Measurements from ENCODE around the gene TBC1D14.

The TBC1D14 gene

GRCh38 chr4:6875431-6875831, 34.2 kb upstream of the TBC1D14 start:
- no peak for TF ChIP-seq CTCF (conservative IDR thresholded peaks at IDR 0.05)
- H3K27ac ChIP-seq = no peak overlapping the region

DNA sequence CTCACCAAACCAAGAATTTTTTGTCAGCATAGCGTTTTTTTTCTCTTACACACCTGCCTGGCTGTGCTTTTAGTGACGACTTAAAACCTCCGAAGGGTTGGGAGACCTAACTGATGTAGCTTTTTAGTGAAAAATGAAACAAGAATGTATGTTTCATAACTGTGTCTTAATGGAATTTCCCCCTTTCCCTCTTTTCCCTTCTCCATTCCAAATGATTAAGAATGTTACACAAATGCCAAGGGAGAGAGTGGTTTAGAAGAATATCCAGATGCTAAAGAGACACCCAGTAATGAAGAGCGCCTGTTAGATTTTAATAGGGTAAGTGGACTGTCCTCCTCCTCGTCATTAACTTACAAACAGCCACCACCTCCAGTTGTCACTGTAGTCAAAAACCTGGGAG, 33.2 kb upstream of the TBC1D14 start:
- TF ChIP-seq CTCF (conservative IDR thresholded peaks at IDR 0.05) = no peak
- no peak overlapping the region for H3K27ac ChIP-seq

DNA sequence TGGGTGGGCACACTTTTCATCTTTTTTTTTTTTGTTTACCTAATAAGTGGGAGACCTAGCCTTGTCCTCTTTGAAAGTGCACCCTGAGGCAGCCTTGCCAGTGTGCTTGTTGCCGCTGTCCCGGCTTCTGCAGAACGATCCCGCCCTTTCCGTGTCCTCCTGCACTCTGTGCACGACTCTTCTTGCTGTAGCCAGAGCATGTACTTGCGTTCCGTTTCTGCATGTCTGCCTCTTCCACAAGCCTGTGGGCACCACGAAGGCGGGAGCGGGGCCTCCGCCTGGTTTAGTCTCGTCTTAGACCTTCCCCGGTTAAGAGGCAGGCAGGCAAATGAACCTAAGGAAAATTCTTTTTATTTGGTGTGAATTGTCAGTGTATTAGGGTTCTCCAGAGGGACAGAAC, 32.6 kb upstream of the TBC1D14 start:
- no peak overlapping the region for H3K27ac ChIP-seq
- TF ChIP-seq CTCF (conservative IDR thresholded peaks at IDR 0.05) = no peak

DNA sequence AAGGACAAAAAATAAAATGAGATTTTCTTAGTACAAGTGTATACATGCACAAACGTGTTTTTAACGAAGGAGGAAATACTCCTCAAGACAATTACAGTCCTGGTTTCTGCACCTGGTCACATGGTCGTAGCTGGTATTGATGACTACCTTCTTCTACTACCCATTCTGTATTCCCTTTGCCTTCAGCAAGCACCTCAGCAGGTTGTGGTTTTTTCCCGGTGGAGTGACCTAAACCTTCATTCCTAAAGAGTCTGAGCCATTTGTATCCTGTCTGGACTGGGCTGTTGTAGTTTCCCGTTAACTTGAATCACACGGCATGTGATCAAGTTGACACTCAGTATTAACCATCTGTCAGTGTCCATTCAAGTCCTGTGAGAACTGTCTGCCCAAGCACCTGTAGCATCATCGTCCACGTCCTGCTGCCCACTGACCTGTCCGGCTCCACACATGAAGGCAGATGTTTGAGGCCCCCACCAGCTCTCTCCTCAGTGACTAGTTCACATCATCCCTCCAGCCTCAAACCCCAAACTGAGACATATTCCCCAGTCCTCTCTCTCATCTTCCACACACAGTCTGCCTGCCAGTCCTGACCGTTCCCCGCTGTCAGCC, 31.1 kb upstream of the TBC1D14 start:
- TF ChIP-seq CTCF (conservative IDR thresholded peaks at IDR 0.05) = no peak
- no peak overlapping the region for H3K27ac ChIP-seq

DNA sequence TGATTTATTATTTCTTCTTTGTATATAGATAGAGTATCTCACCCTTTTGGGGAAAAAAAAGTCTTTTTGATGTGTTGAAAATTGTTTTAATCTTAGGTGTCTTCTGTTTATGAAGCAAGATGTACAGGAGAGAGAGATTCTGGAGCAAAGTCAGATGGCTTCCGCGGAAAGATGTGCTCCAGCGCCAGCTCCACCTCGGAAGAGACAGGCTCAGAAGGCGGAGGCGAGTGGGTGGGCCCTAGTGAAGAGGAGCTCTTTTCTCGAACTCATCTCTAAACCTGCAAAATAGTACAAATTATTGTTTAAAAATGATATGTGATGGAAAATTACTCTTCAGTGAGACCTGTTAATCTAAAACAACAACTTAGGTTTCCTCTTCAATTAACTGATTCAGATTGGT, 28.9 kb upstream of the TBC1D14 start:
- TF ChIP-seq CTCF (conservative IDR thresholded peaks at IDR 0.05) = no peak
- no peak overlapping the region for H3K27ac ChIP-seq

GRCh38 chr4:6881908-6882307, 27.7 kb upstream of the TBC1D14 start:
- no peak overlapping the region for H3K27ac ChIP-seq
- no peak for TF ChIP-seq CTCF (conservative IDR thresholded peaks at IDR 0.05)

- no peak for TF ChIP-seq CTCF (conservative IDR thresholded peaks at IDR 0.05)
- no peak overlapping the region for H3K27ac ChIP-seq
Measured at GRCh38 chr4:6884341-6884870, 25.2 kb upstream of the TBC1D14 start.

Data from VCaP (cell line).